Stimulated activated naive CD4-positive, alpha-beta T cell treated with Interleukin-2 at 50 U/mL for 16 hours (primary cell): ENCODE measurements around the gene SIGLEC9.
A peak's percentile ranks its signal among the peaks of the same experiment; 100 is the strongest.

ENCODE experiments used
- DNase-seq: peaks from one replicate; lab custom pipeline; 2025; lab: John Stamatoyannopoulos, UW

SIGLEC9 gene

GRCh38 chr19:51145916-51146493, 21.3 kb downstream of the SIGLEC9 start:
- DNase-seq = no peak

- no peak for DNase-seq
Measured at GRCh38 chr19:51146751-51147150, 22.0 kb downstream of the SIGLEC9 start.

GRCh38 chr19:51147663-51148062, 23.0 kb downstream of the SIGLEC9 start:
- DNase-seq = no peak

GRCh38 chr19:51148580-51148979, 23.9 kb downstream of the SIGLEC9 start:
- no peak for DNase-seq

GRCh38 chr19:51150627-51151026, 25.9 kb downstream of the SIGLEC9 start:
- DNase-seq = no peak

- DNase-seq = no peak
Measured at GRCh38 chr19:51156710-51157109, 32.0 kb downstream of the SIGLEC9 start.

- DNase-seq = no peak
Measured at GRCh38 chr19:51157265-51157664, 32.6 kb downstream of the SIGLEC9 start.

- peak; percentile 64 for DNase-seq
Measured at GRCh38 chr19:51158474-51159129, 33.9 kb downstream of the SIGLEC9 start.

- DNase-seq = no peak
Measured at GRCh38 chr19:51159656-51160055, 35.0 kb downstream of the SIGLEC9 start.

- DNase-seq = no peak
Measured at GRCh38 chr19:51161266-51161665, 36.6 kb downstream of the SIGLEC9 start.

GRCh38 chr19:51161867-51162496, 37.3 kb downstream of the SIGLEC9 start:
- no peak for DNase-seq

- no peak for DNase-seq
Measured at GRCh38 chr19:51163257-51163656, 38.6 kb downstream of the SIGLEC9 start.

- DNase-seq = no peak
Measured at GRCh38 chr19:51164215-51164614, 39.5 kb downstream of the SIGLEC9 start.

GRCh38 chr19:51166846-51167490, 42.3 kb downstream of the SIGLEC9 start:
- DNase-seq = no peak

GRCh38 chr19:51168564-51169282, 44.0 kb downstream of the SIGLEC9 start:
- no peak for DNase-seq

- peak; percentile 37 for DNase-seq
Measured at GRCh38 chr19:51169283-51169918, 44.7 kb downstream of the SIGLEC9 start.

- DNase-seq = no peak
Measured at GRCh38 chr19:51172223-51172622, 47.5 kb downstream of the SIGLEC9 start.

GRCh38 chr19:51173681-51174080, 49.0 kb downstream of the SIGLEC9 start:
- DNase-seq = no peak

GRCh38 chr19:51179256-51179655, 54.5 kb downstream of the SIGLEC9 start:
- DNase-seq = no peak
